Esophagus squamous epithelium (tissue), 5 donors: ENCODE measurements around the gene TNIK. TPM values are rescaled to one million over a fixed set of nuclear protein-coding genes. Genes with fewer than 3 reads are reported as not detected.

ENCODE experiments used
- DNase-seq: peaks from one replicate; lab custom pipeline; 2025; lab: John Stamatoyannopoulos, UW
- H3K27ac ChIP-seq, 4 donors: fragments of 200-600 bp; sonication (generic); one replicate each; pipeline ENCODE4 v1.5.1; 2016 to 2019; ENCODE audit warnings: mild to moderate bottlenecking in 1 of 4
- H3K27me3 ChIP-seq, 4 donors: fragments of 200-600 bp; sonication (generic); 1 replicate in 3 of 4; 2 replicates in 1 of 4; pipeline versions ENCODE4 v1.5.1 to v1.6.0; 2017 to 2021; ENCODE audit warnings: antibody characterized with exemption in 1 of 4
- H3K36me3 ChIP-seq, 3 donors: fragments of 200-600 bp; sonication (generic); one replicate each; pipeline ENCODE4 v1.5.1; 2016 to 2019
- H3K4me1 ChIP-seq, 3 donors: fragments of 200-600 bp; sonication (generic); one replicate each; pipeline ENCODE4 v1.5.1; 2017 to 2019
- H3K4me3 ChIP-seq, 4 donors: fragments of 200-600 bp; sonication (generic); 1 replicate in 3 of 4; 2 replicates in 1 of 4; pipeline ENCODE4 v1.5.1; 2016 to 2019; ENCODE audit warnings: mild to moderate bottlenecking in 2 of 4, moderate library complexity in 1 of 4
- H3K9me3 ChIP-seq, 3 donors: fragments of 200-600 bp; sonication (generic); one replicate each; pipeline ENCODE4 v1.5.1; 2016 to 2019
- CTCF ChIP-seq, 6 experiments: fragments of 450-650 bp in 4 of 6; fragments of 200-600 bp in 2 of 6; sonication (generic) in 2 of 6; IDR thresholded peaks; one replicate each; pipeline ENCODE4 v1.5.1; 2016 to 2019; ENCODE audit warnings: antibody characterized with exemption in 6 of 6, mild to moderate bottlenecking in 4 of 6, moderate library complexity in 4 of 6
- POLR2A ChIP-seq, 4 donors: fragments of 450-650 bp; IDR thresholded peaks; one replicate each; pipeline ENCODE4 v1.6.1; 2017; ENCODE audit warnings: antibody characterized with exemption in 4 of 4, mild to moderate bottlenecking in 4 of 4, moderate library complexity in 3 of 4
- WGBS, 2 donors: methylation state at CpG; one replicate each; pipeline ENCODE4 v1.1.5; 2018; 5-methylcytosine and 5-hydroxymethylcytosine counted together
- intact Hi-C: fragments of 100-400 bp; cut with DNase I; formaldehyde crosslinking; loops from one replicate; pipeline ENCODE4 v1.15.0; 2022
- total RNA-seq, 4 donors: library from RNA; depleted of rRNA; stranded (reverse); fragments of >200 nt; gene quantifications; one replicate each; pipeline ENCODE4 v1.1.0, GENCODE V29; 2016
- donor health status: DM: yes; HTN: yes; CAD: no.

The TNIK gene
- total RNA-seq, 4 donors from 2014 or later, result 2.2 to 11.6 (median 4.7) TPM

DNA sequence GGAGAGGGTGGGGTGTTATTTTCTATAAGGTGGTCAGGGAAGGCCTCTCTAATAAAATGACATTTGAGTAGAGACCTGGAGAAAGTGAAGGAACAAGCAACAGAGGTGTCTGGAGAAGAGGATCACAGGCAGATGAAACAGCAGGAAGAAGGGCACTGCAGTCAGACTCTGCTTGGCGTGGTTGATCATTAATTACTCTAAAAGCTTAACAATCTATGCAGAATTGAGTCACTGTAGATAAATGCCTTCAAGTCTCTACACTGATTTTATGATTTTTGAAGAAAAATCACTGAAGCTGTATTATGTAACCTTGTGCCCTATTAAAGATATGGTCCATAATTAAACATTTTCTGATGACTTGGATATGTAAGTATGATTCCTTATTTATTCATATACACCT lies 114.2 kb downstream of the TNIK start:
- TF ChIP-seq POLR2A (IDR thresholded peaks at IDR 0.05) (no peak), CTCF (IDR thresholded peaks at IDR 0.05) (no peak)
- Histone ChIP-seq H3K4me3 (no peak overlapping the region), H3K4me1 (peaks cover 3 to 29% (median 9%) of the 10 kb centered on the region in 3 donors), H3K27ac (no peak overlapping the region), H3K9me3 (no peaks in the 10 kb centered on the region), H3K36me3 (no peaks in the 10 kb centered on the region), H3K27me3 (no peaks in the 10 kb centered on the region)
- DNase-seq, result no peak
- intact Hi-C loops, result no loop called here
- 82 to 95% methylated on average over 1 of the region's 1 CpG for WGBS, 2 donors

GRCh38 chr3:171345107-171345843 lies 114.9 kb downstream of the TNIK start:
- intact Hi-C loops, result no loop called here
- H3K36me3 ChIP-seq, result no peaks in the 10 kb centered on the region
- TF ChIP-seq CTCF (IDR thresholded peaks at IDR 0.05) (no peak), POLR2A (IDR thresholded peaks at IDR 0.05) (no peak)
- WGBS, 2 donors, result 35 to 50% methylated on average over 2 of the region's 2 CpGs
- H3K27me3 ChIP-seq, result no peaks in the 10 kb centered on the region
- H3K4me3 ChIP-seq, result no peak overlapping the region
- peaks cover 3 to 36% (median 9%) of the 10 kb centered on the region in 3 donors for H3K4me1 ChIP-seq
- no peak for DNase-seq
- no peak overlapping the region for H3K27ac ChIP-seq
- H3K9me3 ChIP-seq, result no peaks in the 10 kb centered on the region

DNA sequence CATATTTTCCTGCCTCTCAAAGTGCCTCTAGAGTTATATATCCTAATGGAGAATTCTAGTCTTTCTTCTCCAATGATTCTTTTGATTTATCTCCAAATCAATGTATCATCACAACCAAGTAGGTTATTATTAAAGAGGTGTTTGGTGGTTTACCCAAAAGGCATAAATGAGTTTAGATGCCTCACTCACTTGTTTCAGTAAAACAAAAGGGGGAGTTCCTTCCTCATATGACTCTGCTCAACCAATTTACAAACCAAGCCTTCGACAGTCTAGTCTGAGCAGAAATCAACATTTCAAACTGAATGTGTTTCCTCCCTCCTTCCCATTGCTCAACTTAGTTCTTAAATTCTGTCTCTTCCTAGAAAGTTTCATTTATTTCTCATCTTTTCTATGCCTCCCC lies 116.5 kb downstream of the TNIK start:
- peaks cover 3 to 50% (median 9%) of the 10 kb centered on the region in 3 donors for H3K4me1 ChIP-seq
- 60 to 71% methylated on average over 1 of the region's 1 CpG for WGBS, 2 donors

DNA sequence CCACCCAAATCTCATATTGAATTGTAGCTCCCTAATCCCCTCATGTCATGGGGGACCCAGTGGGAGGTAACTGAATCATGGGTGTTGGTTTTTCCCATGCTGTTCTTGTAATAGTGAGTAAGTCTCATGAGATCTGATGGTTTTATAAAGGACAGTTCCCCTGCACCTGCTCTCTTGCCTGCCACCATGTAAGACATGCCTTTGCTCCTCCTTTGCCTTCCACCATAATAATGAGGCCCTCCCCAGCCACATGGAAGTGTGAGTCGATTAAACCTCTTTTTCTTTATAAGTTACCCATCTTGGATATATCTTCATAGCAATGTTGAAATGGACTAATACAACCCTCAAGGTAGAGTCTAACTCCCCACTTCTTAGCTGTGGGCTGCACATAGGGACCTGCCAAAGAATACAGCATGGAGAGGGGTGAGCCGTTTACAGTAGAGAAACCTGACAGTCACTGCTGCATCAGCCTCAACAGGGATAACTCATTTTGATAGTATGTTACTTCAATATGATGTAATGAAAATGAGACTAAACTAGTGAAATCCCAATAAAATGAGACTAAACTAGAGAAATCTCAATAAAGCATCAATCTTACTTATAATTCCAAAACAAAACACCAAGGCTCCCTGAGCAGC lies 117.3 kb downstream of the TNIK start:
- no peak overlapping the region for H3K27ac ChIP-seq
- H3K4me1 ChIP-seq, result peaks cover 3 to 46% (median 9%) of the 10 kb centered on the region in 3 donors
- TF ChIP-seq POLR2A (IDR thresholded peaks at IDR 0.05), result no peak
- TF ChIP-seq CTCF (IDR thresholded peaks at IDR 0.05), result no peak
- WGBS, 2 donors, result 87 to 93% methylated on average over 2 of the region's 2 CpGs
- DNase-seq, result no peak
- no peaks in the 10 kb centered on the region for H3K9me3 ChIP-seq
- no peak overlapping the region for H3K4me3 ChIP-seq
- intact Hi-C loops, result no loop called here
- no peaks in the 10 kb centered on the region for H3K27me3 ChIP-seq
- no peaks in the 10 kb centered on the region for H3K36me3 ChIP-seq

More for the DNA sequence above, 116.5 kb downstream of the TNIK start:
- Histone ChIP-seq H3K4me3 (no peak overlapping the region), H3K9me3 (no peaks in the 10 kb centered on the region), H3K27ac (no peak overlapping the region), H3K27me3 (no peaks in the 10 kb centered on the region), H3K36me3 (no peaks in the 10 kb centered on the region)
- TF ChIP-seq POLR2A (IDR thresholded peaks at IDR 0.05), result no peak
- TF ChIP-seq CTCF (IDR thresholded peaks at IDR 0.05), result no peak
- no peak for DNase-seq
- intact Hi-C loops, result no loop called here

DNA sequence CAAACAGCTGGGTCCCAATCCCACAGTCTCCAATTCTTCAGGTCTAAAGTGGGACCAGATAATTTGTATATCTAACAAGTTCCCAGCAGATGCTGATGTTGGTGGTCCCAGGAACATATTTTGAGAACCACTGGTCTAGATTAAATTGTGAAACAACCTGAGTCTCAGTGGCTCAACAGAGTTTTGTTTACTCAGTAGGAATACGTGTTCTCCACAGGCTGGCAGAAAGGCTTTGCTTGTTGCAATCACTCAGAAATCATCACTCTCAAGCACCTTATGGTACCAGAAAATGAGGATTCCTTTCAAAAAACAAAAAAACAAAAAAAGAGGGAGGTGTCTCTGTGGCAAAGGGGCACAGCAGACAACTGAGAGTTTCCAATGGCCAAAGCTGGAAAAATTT lies 118.0 kb downstream of the TNIK start:
- Histone ChIP-seq H3K27me3 (no peaks in the 10 kb centered on the region), H3K4me1 (peaks cover 2 to 39% (median 6%) of the 10 kb centered on the region in 3 donors), H3K27ac (no peak overlapping the region), H3K9me3 (no peaks in the 10 kb centered on the region), H3K4me3 (no peak overlapping the region), H3K36me3 (no peaks in the 10 kb centered on the region)
- no peak for DNase-seq
- WGBS, 2 donors, result 86 to 89% methylated on average over 1 of the region's 1 CpG
- TF ChIP-seq POLR2A (IDR thresholded peaks at IDR 0.05), result no peak
- TF ChIP-seq CTCF (IDR thresholded peaks at IDR 0.05), result no peak
- intact Hi-C loops, result no loop called here
